Trophoblast cell (in vitro differentiated cells and primary cell): ENCODE data around the gene NSRP1.

Experiments used
- DNase-seq, 2 donors: peaks; one replicate each; pipeline ENCODE4 v3.0.0-alpha.2; 2016
- H2AFZ ChIP-seq: 2 replicates; pipeline ENCODE4 v1.6.1; 2013; ENCODE audit warnings: low read length, moderate library complexity, mild to moderate bottlenecking; ENCODE audit not compliant: insufficient read depth, poor library complexity
- H2AK5ac ChIP-seq: 2 replicates; pipeline ENCODE4 v1.6.1; 2013; ENCODE audit warnings: mild to moderate bottlenecking, low read length
- H2BK120ac ChIP-seq: 2 replicates; pipeline ENCODE4 v1.6.1; 2013; ENCODE audit warnings: low read length, mild to moderate bottlenecking, moderate library complexity; ENCODE audit not compliant: insufficient read depth, poor library complexity
- H2BK12ac ChIP-seq: 2 replicates; pipeline ENCODE4 v1.6.1; 2013; ENCODE audit warnings: mild to moderate bottlenecking, low read length, moderate library complexity
- H2BK5ac ChIP-seq: 2 replicates; pipeline ENCODE4 v1.6.1; 2013; ENCODE audit warnings: low read length, low read depth, moderate library complexity, mild to moderate bottlenecking; ENCODE audit not compliant: poor library complexity
- H3K14ac ChIP-seq: 2 replicates; pipeline ENCODE4 v1.6.1; 2013; ENCODE audit warnings: mild to moderate bottlenecking, low read length
- H3K18ac ChIP-seq: 2 replicates; pipeline ENCODE4 v1.6.1; 2013; ENCODE audit warnings: mild to moderate bottlenecking, low read length
- H3K23ac ChIP-seq: 2 replicates; pipeline ENCODE4 v1.6.1; 2013; ENCODE audit warnings: low read length
- H3K27ac ChIP-seq: 2 replicates; pipeline ENCODE4 v1.5.1; 2013; ENCODE audit warnings: low read depth, mild to moderate bottlenecking, inconsistent platforms, low read length, moderate library complexity
- H3K27me3 ChIP-seq: 2 replicates; pipeline ENCODE4 v1.6.1; 2013; ENCODE audit warnings: inconsistent platforms, mild to moderate bottlenecking, low read length, moderate library complexity; ENCODE audit not compliant: insufficient read depth
- H3K36me3 ChIP-seq, 2 experiments: 1 replicate in 1 of 2; 2 replicates in 1 of 2; pipeline ENCODE4 v1.6.1; 2013; ENCODE audit warnings: low read length in 2 of 2, mild to moderate bottlenecking in 2 of 2, moderate library complexity in 1 of 2; ENCODE audit not compliant: insufficient read depth in 2 of 2, control insufficient read depth in 1 of 2
- H3K4ac ChIP-seq: 2 replicates; pipeline ENCODE4 v1.6.1; 2013; ENCODE audit warnings: low read depth, mild to moderate bottlenecking, low read length, moderate library complexity
- H3K4me1 ChIP-seq, 2 experiments: 1 replicate in 1 of 2; 2 replicates in 1 of 2; pipeline ENCODE4 v1.6.1; 2013; ENCODE audit warnings: low read length in 2 of 2, mild to moderate bottlenecking in 2 of 2, moderate library complexity in 1 of 2; ENCODE audit not compliant: insufficient read depth in 2 of 2, control insufficient read depth in 1 of 2
- H3K4me2 ChIP-seq: 2 replicates; pipeline ENCODE4 v1.6.1; 2013; ENCODE audit warnings: inconsistent platforms, mild to moderate bottlenecking, low read length, moderate library complexity
- H3K4me3 ChIP-seq: 2 replicates; pipeline ENCODE4 v1.5.1; 2013; ENCODE audit warnings: mild to moderate bottlenecking, low read depth, low read length, inconsistent platforms
- H3K79me1 ChIP-seq: one replicate; pipeline ENCODE4 v1.6.1; 2013; ENCODE audit warnings: low read length
- H3K79me2 ChIP-seq: 2 replicates; pipeline ENCODE4 v1.6.1; 2013; ENCODE audit warnings: low read length, mild to moderate bottlenecking; ENCODE audit not compliant: control insufficient read depth, insufficient read depth, poor library complexity
- H3K9ac ChIP-seq: 2 replicates; pipeline ENCODE4 v1.6.1; 2013; ENCODE audit warnings: mild to moderate bottlenecking, low read length
- H3K9me3 ChIP-seq: 2 replicates; pipeline ENCODE4 v1.6.1; 2013; ENCODE audit warnings: low read depth, mild to moderate bottlenecking, control low read depth, inconsistent platforms, low read length; ENCODE audit not compliant: insufficient read depth
- H4K12ac ChIP-seq: 2 replicates; pipeline ENCODE4 v1.6.1; 2013; ENCODE audit warnings: low read depth, mild to moderate bottlenecking, low read length, moderate library complexity
- H4K8ac ChIP-seq: 2 replicates; pipeline ENCODE4 v1.6.1; 2013; ENCODE audit warnings: low read depth, mild to moderate bottlenecking, low read length, moderate library complexity
- H4K91ac ChIP-seq: one replicate; pipeline ENCODE4 v1.6.1; 2013; ENCODE audit warnings: low read depth, mild to moderate bottlenecking, low read length, moderate library complexity
- WGBS: extraction: QIAGEN DNeasy Blood & Tissue Kit; methylation state at CpG from one replicate; pipeline ENCODE4 v1.1.7; 2013; ENCODE audit warnings: missing lambda C conversion rate; ENCODE audit not compliant: insufficient read length, insufficient coverage; ENCODE audit errors: extremely low coverage; 5-methylcytosine and 5-hydroxymethylcytosine counted together

The NSRP1 gene

GRCh38 chr17:30124273-30124796, 7.7 kb downstream of the NSRP1 start:
- no peaks in the 10 kb centered on the region for H3K27me3 ChIP-seq
- no peak overlapping the region for H2AFZ ChIP-seq
- no peak overlapping the region for H3K23ac ChIP-seq
- H3K9ac ChIP-seq, result peak overlapping the region; percentile 45
- H4K12ac ChIP-seq, result no peak overlapping the region
- no peak overlapping the region for H3K18ac ChIP-seq
- no peaks in the 10 kb centered on the region for H3K9me3 ChIP-seq
- H3K36me3 ChIP-seq, result peaks cover 9 to 12% of the 10 kb centered on the region in 2 experiments
- H2AK5ac ChIP-seq, result no peak overlapping the region
- no CpG with 5 or more reads among the region's 4 CpGs for WGBS
- no peak overlapping the region for H2BK12ac ChIP-seq
- no peak overlapping the region for H3K4me3 ChIP-seq
- no peaks in the 10 kb centered on the region for H3K79me2 ChIP-seq
- H3K79me1 ChIP-seq, result no peaks in the 10 kb centered on the region
- no peak overlapping the region for H4K8ac ChIP-seq
- H3K4me2 ChIP-seq, result no peak overlapping the region
- no peak overlapping the region for H4K91ac ChIP-seq
- no peak overlapping the region for H3K4ac ChIP-seq
- no peak overlapping the region for H2BK5ac ChIP-seq
- H3K14ac ChIP-seq, result no peak overlapping the region
- H3K27ac ChIP-seq, result no peak overlapping the region
- H2BK120ac ChIP-seq, result no peak overlapping the region
- no peaks in the 10 kb centered on the region for H3K4me1 ChIP-seq
- DNase-seq, result no peak

GRCh38 chr17:30130121-30130520, 13.5 kb downstream of the NSRP1 start:
- Histone ChIP-seq H4K12ac (no peak overlapping the region), H3K27me3 (no peaks in the 10 kb centered on the region)

GRCh38 chr17:30132615-30133014, 16.0 kb downstream of the NSRP1 start:
- H2BK5ac ChIP-seq, result no peak overlapping the region

More at GRCh38 chr17:30130121-30130520, 13.5 kb downstream of the NSRP1 start:
- no peak overlapping the region for H2AFZ ChIP-seq
- no peak for DNase-seq
- no peak overlapping the region for H3K4me2 ChIP-seq
- no peak overlapping the region for H3K18ac ChIP-seq
- H2AK5ac ChIP-seq, result no peak overlapping the region
- H3K36me3 ChIP-seq, result peaks cover 10 to 12% of the 10 kb centered on the region in 2 experiments
- no peak overlapping the region for H3K4me3 ChIP-seq
- no peak overlapping the region for H2BK12ac ChIP-seq
- no peaks in the 10 kb centered on the region for H3K79me2 ChIP-seq
- no peak overlapping the region for H2BK5ac ChIP-seq
- no peak overlapping the region for H4K8ac ChIP-seq
- H3K79me1 ChIP-seq, result no peaks in the 10 kb centered on the region
- WGBS, result no CpG with 5 or more reads among the region's 1 CpG
- no peak overlapping the region for H3K9ac ChIP-seq
- peaks cover 0 to 3% of the 10 kb centered on the region in 2 experiments for H3K4me1 ChIP-seq
- no peak overlapping the region for H3K23ac ChIP-seq
- H4K91ac ChIP-seq, result no peak overlapping the region
- no peak overlapping the region for H3K4ac ChIP-seq
- H3K9me3 ChIP-seq, result no peaks in the 10 kb centered on the region
- H3K14ac ChIP-seq, result no peak overlapping the region
- H2BK120ac ChIP-seq, result no peak overlapping the region
- H3K27ac ChIP-seq, result no peak overlapping the region

GRCh38 chr17:30133197-30133596, 16.6 kb downstream of the NSRP1 start:
- H3K23ac ChIP-seq, result no peak overlapping the region
- no peak overlapping the region for H2BK120ac ChIP-seq
- no peaks in the 10 kb centered on the region for H3K27me3 ChIP-seq
- H3K27ac ChIP-seq, result no peak overlapping the region
- H4K91ac ChIP-seq, result no peak overlapping the region
- no peak overlapping the region for H2AK5ac ChIP-seq
- H3K79me1 ChIP-seq, result no peaks in the 10 kb centered on the region
- H3K4me2 ChIP-seq, result no peak overlapping the region
- no peak overlapping the region for H2BK12ac ChIP-seq
- peaks cover 8 to 12% of the 10 kb centered on the region in 2 experiments for H3K36me3 ChIP-seq
- no peak overlapping the region for H3K18ac ChIP-seq
- H3K4me1 ChIP-seq, result peaks cover 0 to 3% of the 10 kb centered on the region in 2 experiments
- H2AFZ ChIP-seq, result no peak overlapping the region
- no peak overlapping the region for H2BK5ac ChIP-seq
- H3K4me3 ChIP-seq, result no peak overlapping the region
- no peak overlapping the region for H4K12ac ChIP-seq
- DNase-seq, result no peak
- no peak overlapping the region for H4K8ac ChIP-seq
- no CpG with 5 or more reads among the region's 3 CpGs for WGBS
- no peak overlapping the region for H3K4ac ChIP-seq
- no peaks in the 10 kb centered on the region for H3K9me3 ChIP-seq
- H3K14ac ChIP-seq, result no peak overlapping the region
- no peak overlapping the region for H3K9ac ChIP-seq
- H3K79me2 ChIP-seq, result no peaks in the 10 kb centered on the region

More at GRCh38 chr17:30132615-30133014, 16.0 kb downstream of the NSRP1 start:
- no peak overlapping the region for H4K8ac ChIP-seq
- H3K79me1 ChIP-seq, result no peaks in the 10 kb centered on the region
- no peak overlapping the region for H2AK5ac ChIP-seq
- H3K23ac ChIP-seq, result no peak overlapping the region
- H3K36me3 ChIP-seq, result peaks cover 12 to 15% of the 10 kb centered on the region in 2 experiments
- no peak overlapping the region for H3K4me3 ChIP-seq
- H3K4ac ChIP-seq, result no peak overlapping the region
- no peak for DNase-seq
- no peak overlapping the region for H2BK12ac ChIP-seq
- H3K27ac ChIP-seq, result no peak overlapping the region
- no peaks in the 10 kb centered on the region for H3K79me2 ChIP-seq
- H3K4me1 ChIP-seq, result peaks cover 0 to 3% of the 10 kb centered on the region in 2 experiments
- H3K27me3 ChIP-seq, result no peaks in the 10 kb centered on the region
- no peak overlapping the region for H3K9ac ChIP-seq
- H2BK120ac ChIP-seq, result no peak overlapping the region
- no peak overlapping the region for H3K14ac ChIP-seq
- H3K18ac ChIP-seq, result no peak overlapping the region
- no peak overlapping the region for H4K12ac ChIP-seq
- H3K4me2 ChIP-seq, result no peak overlapping the region
- no CpG with 5 or more reads among the region's 3 CpGs for WGBS
- H3K9me3 ChIP-seq, result no peaks in the 10 kb centered on the region
- H2AFZ ChIP-seq, result no peak overlapping the region
- no peak overlapping the region for H4K91ac ChIP-seq
